ENCODE data around the gene SPNS3. TPM values are rescaled to one million over a fixed set of nuclear protein-coding genes. Genes with fewer than 3 reads are reported as not detected.

The SPNS3 gene
- total RNA-seq, 1 donor from 2014 or later, result not detected

DNA sequence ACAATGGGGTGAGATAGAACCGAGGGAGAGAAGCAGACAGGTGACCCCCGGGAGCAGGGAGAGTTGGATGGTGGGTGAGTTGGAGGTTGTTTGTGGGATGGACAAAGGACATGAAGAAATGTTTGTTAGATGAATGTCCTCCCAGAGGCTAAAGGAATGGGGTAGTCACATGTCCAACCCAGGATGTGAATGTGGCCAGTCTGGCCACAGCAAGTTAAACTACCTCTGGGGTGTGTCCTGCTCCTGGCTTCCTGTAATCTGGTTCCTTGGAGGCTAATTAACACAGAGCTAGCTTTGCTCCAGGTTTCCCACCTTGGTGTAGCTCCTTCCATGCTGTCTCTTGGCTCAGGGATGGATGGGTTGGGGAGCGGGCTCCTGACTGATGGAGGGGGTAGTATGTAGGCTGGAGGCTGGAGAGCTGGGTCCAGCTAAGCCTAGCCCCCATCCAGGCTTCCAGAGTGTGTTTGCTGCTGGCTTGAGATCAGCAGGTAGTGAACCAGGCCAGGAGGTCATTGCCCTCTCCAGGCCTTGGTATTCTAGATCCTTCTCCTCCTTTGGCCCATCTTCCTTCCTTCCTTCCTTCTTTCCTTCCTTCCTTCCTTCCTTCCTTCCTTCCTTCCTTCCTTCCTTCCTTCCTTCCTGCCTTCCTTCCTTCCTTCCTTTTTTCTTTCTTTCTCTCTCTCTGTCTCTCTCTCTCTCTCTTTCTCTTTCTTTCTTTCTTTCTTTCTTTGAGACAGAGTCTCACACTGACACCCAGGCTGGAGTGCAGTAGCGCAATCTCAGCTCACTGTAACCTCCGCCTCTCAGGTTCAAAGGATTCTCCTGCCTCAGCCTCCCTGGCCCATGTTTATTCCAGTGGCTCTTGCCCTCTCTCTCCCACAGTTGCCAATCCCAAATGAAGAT is 39.3 kb upstream of the SPNS3 start:
- H3K27me3 Mint-ChIP-seq, result peaks cover 7% of the 10 kb centered on the region
- no peak overlapping the region for H3K27ac Mint-ChIP-seq
- TF ChIP-seq, protein P1, sequence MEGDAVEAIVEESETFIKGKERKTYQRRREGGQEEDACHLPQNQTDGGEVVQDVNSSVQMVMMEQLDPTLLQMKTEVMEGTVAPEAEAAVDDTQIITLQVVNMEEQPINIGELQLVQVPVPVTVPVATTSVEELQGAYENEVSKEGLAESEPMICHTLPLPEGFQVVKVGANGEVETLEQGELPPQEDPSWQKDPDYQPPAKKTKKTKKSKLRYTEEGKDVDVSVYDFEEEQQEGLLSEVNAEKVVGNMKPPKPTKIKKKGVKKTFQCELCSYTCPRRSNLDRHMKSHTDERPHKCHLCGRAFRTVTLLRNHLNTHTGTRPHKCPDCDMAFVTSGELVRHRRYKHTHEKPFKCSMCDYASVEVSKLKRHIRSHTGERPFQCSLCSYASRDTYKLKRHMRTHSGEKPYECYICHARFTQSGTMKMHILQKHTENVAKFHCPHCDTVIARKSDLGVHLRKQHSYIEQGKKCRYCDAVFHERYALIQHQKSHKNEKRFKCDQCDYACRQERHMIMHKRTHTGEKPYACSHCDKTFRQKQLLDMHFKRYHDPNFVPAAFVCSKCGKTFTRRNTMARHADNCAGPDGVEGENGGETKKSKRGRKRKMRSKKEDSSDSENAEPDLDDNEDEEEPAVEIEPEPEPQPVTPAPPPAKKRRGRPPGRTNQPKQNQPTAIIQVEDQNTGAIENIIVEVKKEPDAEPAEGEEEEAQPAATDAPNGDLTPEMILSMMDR (IDR thresholded peaks at IDR 0.05; ENCODE audit: unreplicated experiment), result no peak
- H3K4me3 Mint-ChIP-seq (ENCODE audit: low read depth), result no peak overlapping the region
- DNase-seq (ENCODE audit: low spot score, unreplicated experiment), result no peak
- no peaks in the 10 kb centered on the region for H3K9me3 Mint-ChIP-seq (ENCODE audit: low read depth)
- no peaks in the 10 kb centered on the region for H3K4me1 Mint-ChIP-seq (ENCODE audit: low read depth)
- no peaks in the 10 kb centered on the region for H3K36me3 Mint-ChIP-seq (ENCODE audit: insufficient read depth)

DNA sequence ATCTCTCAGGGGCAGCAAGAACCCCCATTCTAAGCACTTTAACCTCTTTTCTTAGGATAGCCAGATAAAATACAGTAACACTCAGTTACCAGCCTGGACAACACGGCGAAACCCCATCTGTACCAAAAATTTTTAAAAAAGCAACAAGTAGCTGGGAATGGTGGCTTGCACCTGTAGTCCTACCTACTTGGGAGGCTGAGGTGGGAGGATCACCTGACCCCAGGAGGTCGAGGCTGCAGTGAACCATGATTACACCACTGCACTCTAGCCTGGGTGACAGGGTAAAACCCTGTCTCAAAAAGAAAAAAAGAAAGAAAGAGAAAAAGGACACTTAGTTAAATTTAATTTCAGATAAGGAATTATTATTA is 38.6 kb upstream of the SPNS3 start:
- Mint-ChIP-seq H3K36me3 (ENCODE audit: insufficient read depth) (no peaks in the 10 kb centered on the region), H3K4me1 (ENCODE audit: low read depth) (no peaks in the 10 kb centered on the region), H3K27me3 (peaks cover 7% of the 10 kb centered on the region), H3K4me3 (ENCODE audit: low read depth) (no peak overlapping the region), H3K9me3 (ENCODE audit: low read depth) (no peaks in the 10 kb centered on the region), H3K27ac (no peak overlapping the region)
- no peak for DNase-seq (ENCODE audit: low spot score, unreplicated experiment)
- TF ChIP-seq, protein P1 (IDR thresholded peaks at IDR 0.05; ENCODE audit: unreplicated experiment), result no peak

DNA sequence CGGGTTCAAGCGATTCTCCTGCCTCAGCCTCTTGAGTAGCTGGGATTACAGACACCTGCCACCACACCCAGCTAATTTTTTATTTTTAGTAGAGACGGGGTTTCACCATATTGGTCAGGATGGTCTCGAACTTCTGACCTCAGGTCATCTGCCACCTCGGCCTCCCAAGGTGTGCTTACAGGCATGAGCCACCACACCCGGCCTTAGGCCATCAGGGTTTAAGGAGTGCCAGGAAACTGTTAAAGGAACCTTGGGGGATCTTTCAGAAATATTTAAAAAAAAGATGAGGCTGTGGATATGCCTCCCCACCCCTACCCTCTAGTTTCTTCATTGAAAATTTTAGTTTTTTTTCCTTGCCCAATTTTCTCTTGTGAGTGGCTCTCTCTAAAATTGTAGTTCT is 35.9 kb upstream of the SPNS3 start:
- Mint-ChIP-seq H3K4me1 (ENCODE audit: low read depth) (no peaks in the 10 kb centered on the region), H3K27me3 (peaks cover 7% of the 10 kb centered on the region), H3K4me3 (ENCODE audit: low read depth) (no peak overlapping the region), H3K27ac (no peak overlapping the region), H3K36me3 (ENCODE audit: insufficient read depth) (no peaks in the 10 kb centered on the region), H3K9me3 (ENCODE audit: low read depth) (no peaks in the 10 kb centered on the region)
- TF ChIP-seq, protein P1 (IDR thresholded peaks at IDR 0.05; ENCODE audit: unreplicated experiment), result no peak
- no peak for DNase-seq (ENCODE audit: low spot score, unreplicated experiment)

DNA sequence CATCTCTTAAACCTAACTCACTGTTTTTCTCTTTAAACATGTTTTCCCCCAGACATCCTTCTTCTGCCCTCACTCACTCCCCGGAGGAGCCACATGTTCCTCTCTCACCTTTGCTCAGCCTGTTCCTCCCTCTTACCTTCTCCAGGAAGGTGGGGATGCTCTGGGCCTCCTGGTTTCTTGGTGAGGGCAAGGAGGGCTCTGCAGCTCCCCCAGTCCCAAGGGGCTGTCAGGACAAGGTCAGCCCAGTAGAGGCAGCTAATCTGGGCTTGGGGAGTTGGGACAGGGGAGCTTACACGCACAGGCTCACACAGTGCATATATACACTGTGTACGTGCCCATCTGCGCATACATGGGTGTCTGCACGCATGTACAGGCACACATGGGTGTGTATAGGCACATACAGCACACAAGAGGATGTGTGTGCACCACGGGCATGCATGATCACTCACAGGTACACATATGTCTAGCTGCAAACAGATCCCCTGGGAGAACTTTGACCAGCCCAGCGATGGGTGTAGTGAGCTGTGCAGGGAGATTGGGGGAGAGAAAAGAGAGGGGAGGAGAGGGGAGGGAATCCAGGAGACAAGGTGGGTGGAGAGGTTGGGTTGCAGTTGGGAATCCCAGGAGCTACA is 28.6 kb upstream of the SPNS3 start:
- TF ChIP-seq, protein P1 (IDR thresholded peaks at IDR 0.05; ENCODE audit: unreplicated experiment), result no peak
- H3K4me3 Mint-ChIP-seq (ENCODE audit: low read depth), result no peak overlapping the region

DNA sequence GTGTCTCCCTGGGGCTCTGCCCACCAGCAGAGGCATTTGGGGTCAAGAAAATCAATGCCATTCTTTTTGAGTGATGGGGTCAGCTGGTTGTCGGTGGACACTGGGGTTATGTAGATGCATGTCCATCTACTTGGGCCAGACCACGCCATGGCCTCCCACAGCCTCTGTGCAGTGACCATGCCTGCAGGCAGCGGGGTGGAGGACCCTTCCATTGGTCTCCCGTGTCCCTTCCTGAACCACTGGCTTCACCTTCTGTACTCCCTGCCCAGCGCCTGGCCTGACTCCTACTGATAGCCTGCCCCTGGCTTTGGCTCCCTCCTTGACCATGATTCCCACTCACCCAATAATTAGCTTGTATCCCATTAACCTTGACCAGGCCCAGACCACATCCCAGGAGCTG is 28.0 kb upstream of the SPNS3 start:
- H3K4me1 Mint-ChIP-seq (ENCODE audit: low read depth), result peaks cover 2% of the 10 kb centered on the region
- no peaks in the 10 kb centered on the region for H3K36me3 Mint-ChIP-seq (ENCODE audit: insufficient read depth)
- H3K9me3 Mint-ChIP-seq (ENCODE audit: low read depth), result no peaks in the 10 kb centered on the region
- H3K27me3 Mint-ChIP-seq, result no peaks in the 10 kb centered on the region
- TF ChIP-seq, protein P1 (IDR thresholded peaks at IDR 0.05; ENCODE audit: unreplicated experiment), result no peak
- H3K4me3 Mint-ChIP-seq (ENCODE audit: low read depth), result no peak overlapping the region
- no peak for DNase-seq (ENCODE audit: low spot score, unreplicated experiment)
- no peak overlapping the region for H3K27ac Mint-ChIP-seq

More for the DNA sequence above, 28.6 kb upstream of the SPNS3 start:
- Mint-ChIP-seq H3K9me3 (ENCODE audit: low read depth) (no peaks in the 10 kb centered on the region), H3K4me1 (ENCODE audit: low read depth) (peaks cover 2% of the 10 kb centered on the region), H3K27ac (peak overlapping the region; percentile 83), H3K27me3 (no peaks in the 10 kb centered on the region), H3K36me3 (ENCODE audit: insufficient read depth) (no peaks in the 10 kb centered on the region)
- DNase-seq (ENCODE audit: low spot score, unreplicated experiment), result no peak

Measured in progenitor cell of endocrine pancreas (in vitro differentiated cells).